ENCODE data around the gene TTBK2.

The TTBK2 gene

GRCh38 chr15:42836251-42836650 lies 84.3 kb downstream of the TTBK2 start:
- in situ Hi-C loops (cut with MboI; ENCODE audit: low sequenced_read_pairs) = no loop called here

GRCh38 chr15:42832576-42832975 lies 88.0 kb downstream of the TTBK2 start:
- in situ Hi-C loops (cut with MboI; ENCODE audit: low sequenced_read_pairs) = no loop called here

- in situ Hi-C loops (cut with MboI; ENCODE audit: low sequenced_read_pairs) = no loop called here
Measured at GRCh38 chr15:42826251-42826890, 94.2 kb downstream of the TTBK2 start.

GRCh38 chr15:42825599-42825998 lies 95.0 kb downstream of the TTBK2 start:
- in situ Hi-C loops (cut with MboI; ENCODE audit: low sequenced_read_pairs) = no loop called here

- in situ Hi-C loops (cut with MboI; ENCODE audit: low sequenced_read_pairs) = no loop called here
Measured at GRCh38 chr15:42820811-42821210, 99.8 kb downstream of the TTBK2 start.

GRCh38 chr15:42819786-42820185 lies 100.8 kb downstream of the TTBK2 start:
- in situ Hi-C loops (cut with MboI; ENCODE audit: low sequenced_read_pairs) = no loop called here

- in situ Hi-C loops (cut with MboI; ENCODE audit: low sequenced_read_pairs) = no loop called here
Measured at GRCh38 chr15:42811433-42811832, 109.1 kb downstream of the TTBK2 start.

- in situ Hi-C loops (cut with MboI; ENCODE audit: low sequenced_read_pairs) = no loop called here
Measured at GRCh38 chr15:42808913-42809312, 111.7 kb downstream of the TTBK2 start.

- in situ Hi-C loops (cut with MboI; ENCODE audit: low sequenced_read_pairs) = no loop called here
Measured at GRCh38 chr15:42805266-42805665, 115.3 kb downstream of the TTBK2 start.

- in situ Hi-C loops (cut with MboI; ENCODE audit: low sequenced_read_pairs) = no loop called here
Measured at GRCh38 chr15:42804739-42805138, 115.8 kb downstream of the TTBK2 start.

- in situ Hi-C loops (cut with MboI; ENCODE audit: low sequenced_read_pairs) = no loop called here
Measured at GRCh38 chr15:42803436-42803835, 117.1 kb downstream of the TTBK2 start.

- in situ Hi-C loops (cut with MboI; ENCODE audit: low sequenced_read_pairs) = no loop called here
Measured at GRCh38 chr15:42802168-42802567, 118.4 kb downstream of the TTBK2 start.

- in situ Hi-C loops (cut with MboI; ENCODE audit: low sequenced_read_pairs) = no loop called here
Measured at GRCh38 chr15:42800731-42801474, 119.7 kb downstream of the TTBK2 start.

- in situ Hi-C loops (cut with MboI; ENCODE audit: low sequenced_read_pairs) = no loop called here
Measured at GRCh38 chr15:42798802-42799201, 121.8 kb downstream of the TTBK2 start.

GRCh38 chr15:42796955-42797782 lies 123.4 kb downstream of the TTBK2 start:
- in situ Hi-C loops (cut with MboI; ENCODE audit: low sequenced_read_pairs) = no loop called here

- in situ Hi-C loops (cut with MboI; ENCODE audit: low sequenced_read_pairs) = no loop called here
Measured at GRCh38 chr15:42788725-42789124, 131.9 kb downstream of the TTBK2 start.

- in situ Hi-C loops (cut with MboI; ENCODE audit: low sequenced_read_pairs) = no loop called here
Measured at GRCh38 chr15:42786978-42787377, 133.6 kb downstream of the TTBK2 start.

- in situ Hi-C loops (cut with MboI; ENCODE audit: low sequenced_read_pairs) = no loop called here
Measured at GRCh38 chr15:42785569-42785968, 135.0 kb downstream of the TTBK2 start.

GRCh38 chr15:42784705-42785104 lies 135.9 kb downstream of the TTBK2 start:
- in situ Hi-C loops (cut with MboI; ENCODE audit: low sequenced_read_pairs) = no loop called here

- in situ Hi-C loops (cut with MboI; ENCODE audit: low sequenced_read_pairs) = no loop called here
Measured at GRCh38 chr15:42782716-42783115, 137.9 kb downstream of the TTBK2 start.

- in situ Hi-C loops (cut with MboI; ENCODE audit: low sequenced_read_pairs) = no loop called here
Measured at GRCh38 chr15:42775416-42775815, 145.2 kb downstream of the TTBK2 start.

- in situ Hi-C loops (cut with MboI; ENCODE audit: low sequenced_read_pairs) = no loop called here
Measured at GRCh38 chr15:42772901-42773300, 147.7 kb downstream of the TTBK2 start.
